Neuron (in vitro differentiated cells): Measurements from ENCODE around the gene SHBG.
"Not testable (repeated sequence)": the region's sequence is repeated elsewhere in the genome, so short reads cannot be mapped to it uniquely, and the experiment has no call there.

Experiments used
- H2AFZ ChIP-seq: one replicate; pipeline ENCODE4 v1.6.1; 2013; ENCODE audit warnings: low read depth, mild to moderate bottlenecking, inconsistent platforms, low read length, moderate library complexity
- H3K27me3 ChIP-seq: one replicate; pipeline ENCODE4 v1.6.1; 2013; ENCODE audit warnings: low read length; ENCODE audit not compliant: insufficient read depth
- H3K36me3 ChIP-seq: one replicate; pipeline ENCODE4 v1.6.1; 2013; ENCODE audit warnings: low read length; ENCODE audit not compliant: insufficient read depth
- H3K4me1 ChIP-seq: one replicate; pipeline ENCODE4 v1.6.1; 2013; ENCODE audit warnings: low read length; ENCODE audit not compliant: insufficient read depth
- H3K4me3 ChIP-seq: 2 replicates; pipeline ENCODE4 v1.5.1; 2013; ENCODE audit warnings: mild to moderate bottlenecking, low read length, moderate library complexity
- H3K9me3 ChIP-seq: one replicate; pipeline ENCODE4 v1.6.1; 2013; ENCODE audit warnings: low read length

SHBG gene

DNA sequence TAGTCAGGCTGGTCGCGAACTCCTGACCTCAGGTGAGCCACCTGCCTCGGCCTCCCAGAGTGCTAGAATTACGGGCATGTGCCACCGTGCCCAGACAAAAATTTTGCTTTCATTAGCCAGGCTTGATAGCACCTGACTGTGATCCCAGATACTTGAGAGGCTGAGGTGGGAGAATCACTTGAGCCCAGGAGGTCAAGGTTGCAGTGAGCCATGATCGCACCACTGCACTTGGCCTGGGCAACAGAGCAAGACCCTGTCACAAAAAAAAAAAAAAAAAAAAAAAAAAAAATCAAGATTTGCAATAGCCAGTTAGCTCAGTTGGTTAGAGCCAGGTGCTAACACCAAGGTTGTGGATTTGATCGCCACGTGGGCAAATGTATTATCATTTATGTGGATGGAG is 9.1 kb upstream of the SHBG start:
- H2AFZ ChIP-seq = no peak overlapping the region
- no peaks in the 10 kb centered on the region for H3K4me1 ChIP-seq
- H3K4me3 ChIP-seq = no peak overlapping the region
- H3K36me3 ChIP-seq = peaks cover 2% of the 10 kb centered on the region
- no peaks in the 10 kb centered on the region for H3K27me3 ChIP-seq
- no peaks in the 10 kb centered on the region for H3K9me3 ChIP-seq

DNA sequence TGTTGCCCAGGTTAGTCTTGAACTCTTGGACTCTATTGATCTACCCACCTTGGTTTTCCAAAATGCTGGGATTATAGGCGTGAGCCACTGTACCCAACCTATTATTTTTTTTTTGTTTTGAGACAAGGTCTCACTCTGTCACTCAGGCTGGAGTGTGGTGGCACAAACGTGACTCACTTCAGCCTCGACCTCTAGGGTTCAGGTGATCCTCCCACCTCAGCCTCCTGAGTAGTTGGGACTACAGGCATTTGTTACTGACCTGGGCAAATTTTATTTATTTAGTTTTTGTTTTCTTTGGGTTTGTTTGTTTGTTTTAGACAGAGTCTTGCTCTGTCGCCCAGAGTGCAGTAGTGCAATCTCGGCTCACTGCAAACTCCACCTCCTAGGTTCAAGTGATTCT is 6.3 kb upstream of the SHBG start:
- Histone ChIP-seq H3K27me3 (no peaks in the 10 kb centered on the region), H3K4me1 (peaks cover 11% of the 10 kb centered on the region)

DNA sequence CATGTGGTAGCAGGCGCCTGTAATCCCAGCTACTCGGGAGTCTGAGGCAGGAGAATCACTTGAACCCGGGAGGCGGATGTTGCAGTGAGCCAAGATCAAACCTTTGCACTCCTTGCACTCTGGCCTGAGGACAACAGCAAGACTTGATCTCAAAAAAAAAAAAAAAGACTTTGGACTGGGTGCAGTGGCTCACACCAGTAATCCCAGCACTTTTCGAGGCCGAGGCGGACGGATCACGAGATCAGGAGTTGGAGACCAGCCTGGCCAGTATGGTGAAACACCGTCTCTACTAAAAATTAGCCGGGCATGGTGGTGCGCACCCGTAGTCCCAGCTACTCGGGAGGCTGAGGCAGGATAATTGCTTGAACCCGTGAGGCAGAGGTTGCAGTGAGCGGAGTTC is 4.2 kb upstream of the SHBG start:
- not testable (repeated sequence) for H3K36me3 ChIP-seq, H3K27me3 ChIP-seq, H3K9me3 ChIP-seq, H2AFZ ChIP-seq, H3K4me3 ChIP-seq
- H3K4me1 ChIP-seq = peaks cover 17% of the 10 kb centered on the region

More for the DNA sequence above, 6.3 kb upstream of the SHBG start:
- H2AFZ ChIP-seq = no peak overlapping the region
- peaks cover 8% of the 10 kb centered on the region for H3K36me3 ChIP-seq
- H3K9me3 ChIP-seq = no peaks in the 10 kb centered on the region
- H3K4me3 ChIP-seq = no peak overlapping the region

DNA sequence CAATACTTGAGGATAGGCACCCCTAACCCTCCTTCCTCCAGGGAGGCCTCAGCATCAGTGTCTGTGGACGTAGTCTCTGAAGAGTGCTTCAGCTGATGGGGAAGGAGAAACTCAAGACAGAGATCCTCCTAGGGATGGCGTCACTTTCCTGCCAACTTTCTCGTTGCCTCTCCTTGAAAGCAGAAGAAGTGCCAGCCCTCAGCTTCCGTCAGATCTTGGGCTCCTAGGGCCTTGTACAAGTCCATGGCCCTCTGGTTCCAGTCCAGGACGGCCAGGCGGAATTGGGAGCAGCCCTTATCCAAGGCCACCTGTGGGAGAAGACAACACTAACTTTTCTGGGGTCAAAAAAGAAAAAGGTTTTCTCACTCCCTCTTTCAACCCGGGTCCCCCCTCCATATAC is 3.6 kb upstream of the SHBG start:
- Histone ChIP-seq H2AFZ (no peak overlapping the region), H3K4me3 (peak overlapping the region; percentile 86), H3K9me3 (no peaks in the 10 kb centered on the region), H3K36me3 (peaks cover 8% of the 10 kb centered on the region), H3K27me3 (no peaks in the 10 kb centered on the region), H3K4me1 (peaks cover 17% of the 10 kb centered on the region)

DNA sequence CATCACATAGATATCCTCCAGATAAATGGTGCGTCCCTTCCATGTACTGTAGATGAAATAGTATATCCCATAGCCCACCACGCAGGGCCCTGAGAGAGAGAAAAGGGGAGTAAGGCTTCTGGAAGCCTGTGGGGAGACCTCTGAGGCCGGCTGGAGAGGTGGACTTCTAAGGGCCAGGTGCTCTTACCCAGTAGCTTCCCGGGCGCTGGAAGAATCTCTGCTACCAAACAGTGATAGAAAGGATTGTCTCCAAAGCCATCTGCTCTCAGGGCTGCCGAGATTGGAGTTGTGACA is 3.0 kb upstream of the SHBG start:
- Histone ChIP-seq H3K4me1 (peaks cover 17% of the 10 kb centered on the region), H3K4me3 (peak overlapping the region; percentile 86), H3K36me3 (peaks cover 8% of the 10 kb centered on the region)

DNA sequence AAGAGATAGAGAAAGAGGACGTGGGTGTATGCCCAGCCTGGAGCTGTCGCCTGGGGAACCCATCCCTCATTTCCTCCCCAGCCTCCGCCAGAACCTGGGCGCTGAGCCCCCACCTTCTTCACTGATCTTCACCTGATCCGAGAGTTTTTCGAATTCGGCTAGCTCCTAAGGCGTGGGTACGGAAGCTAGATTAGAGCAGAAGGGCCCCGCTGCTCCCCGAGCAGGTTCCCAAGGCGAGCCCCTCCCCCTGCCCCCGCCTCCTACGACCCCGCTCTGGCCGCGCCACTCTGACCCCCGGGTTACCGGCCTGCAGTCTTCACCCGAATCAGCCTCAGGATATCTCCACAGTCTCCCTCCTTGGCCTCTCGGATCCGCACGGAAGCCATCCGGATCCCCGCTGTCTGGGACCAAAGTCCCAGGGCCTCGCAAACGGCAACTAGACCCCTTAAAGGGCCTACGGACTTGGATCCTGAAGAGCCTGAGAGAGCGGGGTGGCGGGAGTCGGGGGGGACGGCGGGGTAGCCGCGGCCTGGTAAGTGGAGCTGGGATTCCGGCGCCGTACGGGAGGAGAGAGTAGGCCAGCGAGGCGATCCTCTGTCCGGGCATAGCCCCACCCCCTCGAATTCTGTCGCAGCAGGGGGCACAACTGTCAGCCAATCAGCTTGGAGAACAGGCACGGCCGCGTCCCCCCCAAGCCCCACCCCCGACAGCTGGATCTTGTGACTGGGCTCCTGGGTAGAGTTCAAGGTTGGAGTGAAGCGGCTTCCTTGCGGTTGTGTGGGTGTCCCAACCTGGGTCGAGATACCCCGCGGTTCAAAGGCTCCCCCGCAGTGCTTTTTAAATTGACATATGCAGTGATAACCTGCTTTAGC is 2.4 kb upstream of the SHBG start, which contains the start of gene SAT2:
TSS of gene SAT2 (minus strand) at position 572 of the 872 bp plus-strand sequence. CDS start at position 386, 186 bp downstream.
- Histone ChIP-seq H3K36me3 (peaks cover 8% of the 10 kb centered on the region), H3K9me3 (no peaks in the 10 kb centered on the region), H3K27me3 (no peaks in the 10 kb centered on the region), H3K4me3 (peak within 1 kb of the TSS; percentile 86), H2AFZ (peak within 1 kb of the TSS; percentile 83), H3K4me1 (peaks cover 17% of the 10 kb centered on the region)

More for the DNA sequence above, 3.0 kb upstream of the SHBG start:
- H2AFZ ChIP-seq = peak overlapping the region; percentile 83
- H3K27me3 ChIP-seq = no peaks in the 10 kb centered on the region
- no peaks in the 10 kb centered on the region for H3K9me3 ChIP-seq

DNA sequence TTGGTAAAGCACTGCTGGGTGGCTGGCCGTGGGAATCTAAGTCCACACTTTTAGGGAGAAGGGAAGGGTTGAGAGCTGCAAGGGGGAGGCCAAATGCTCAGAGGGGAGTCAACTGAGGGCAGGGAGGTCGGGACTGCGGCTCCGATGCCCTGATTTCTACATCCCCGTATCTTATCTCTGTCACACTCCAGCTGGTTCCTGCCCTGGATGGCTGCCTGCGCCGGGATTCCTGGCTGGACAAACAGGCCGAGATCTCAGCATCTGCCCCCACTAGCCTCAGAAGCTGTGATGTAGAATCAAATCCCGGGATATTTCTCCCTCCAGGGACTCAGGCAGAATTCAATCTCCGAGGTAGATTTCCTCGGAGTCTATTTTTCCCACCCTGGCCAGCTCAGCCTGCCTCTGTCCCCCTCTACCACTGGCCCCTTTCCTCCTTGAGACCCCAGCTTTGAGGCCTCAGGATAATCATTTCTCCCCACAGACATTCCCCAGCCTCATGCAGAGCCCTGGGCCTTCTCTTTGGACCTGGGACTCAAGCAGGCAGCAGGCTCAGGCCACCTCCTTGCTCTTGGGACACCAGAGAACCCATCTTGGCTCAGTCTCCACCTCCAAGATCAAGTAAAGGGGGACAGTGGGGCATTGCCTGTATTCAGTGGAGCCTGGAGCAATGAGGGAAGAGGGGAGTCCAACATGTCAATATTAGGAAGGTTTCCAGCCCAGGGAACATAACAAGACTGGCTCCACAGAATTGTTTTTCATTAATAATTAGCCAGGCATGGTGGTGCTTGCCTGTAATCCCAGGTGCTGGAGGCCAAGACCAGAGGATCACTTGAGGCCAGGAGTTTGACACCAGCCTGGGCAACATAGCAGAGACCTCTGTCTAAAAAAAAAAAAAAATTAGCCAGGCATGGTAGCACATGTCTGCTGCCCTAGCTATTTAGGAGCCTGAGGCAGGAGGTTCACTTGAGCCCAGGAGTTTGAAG is 1.8 kb downstream of the SHBG start:
- Histone ChIP-seq H3K36me3 (no peaks in the 10 kb centered on the region), H3K4me3 (no peak overlapping the region), H2AFZ (no peak overlapping the region), H3K4me1 (peaks cover 18% of the 10 kb centered on the region), H3K9me3 (no peaks in the 10 kb centered on the region), H3K27me3 (no peaks in the 10 kb centered on the region)

DNA sequence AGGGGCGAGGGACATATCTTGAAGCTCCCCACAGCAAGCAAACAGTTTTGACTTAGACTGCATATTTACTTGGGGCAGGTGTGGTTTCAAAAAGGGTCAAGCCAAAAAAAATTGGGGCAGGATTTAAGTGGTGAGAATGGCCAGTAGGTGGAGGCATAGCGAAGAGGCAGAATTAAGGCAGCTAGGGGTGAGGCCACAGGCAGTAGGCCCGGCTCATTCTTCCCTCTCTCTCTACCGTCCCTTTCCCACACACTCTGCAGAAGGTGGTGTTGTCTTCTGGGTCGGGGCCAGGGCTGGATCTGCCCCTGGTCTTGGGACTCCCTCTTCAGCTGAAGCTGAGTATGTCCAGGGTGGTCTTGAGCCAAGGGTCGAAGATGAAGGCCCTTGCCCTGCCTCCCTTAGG is 2.6 kb downstream of the SHBG start:
- peaks cover 16% of the 10 kb centered on the region for H3K4me1 ChIP-seq
- H3K4me3 ChIP-seq = no peak overlapping the region
- H3K36me3 ChIP-seq = no peaks in the 10 kb centered on the region
- H3K27me3 ChIP-seq = no peaks in the 10 kb centered on the region
- H2AFZ ChIP-seq = no peak overlapping the region
- no peaks in the 10 kb centered on the region for H3K9me3 ChIP-seq

DNA sequence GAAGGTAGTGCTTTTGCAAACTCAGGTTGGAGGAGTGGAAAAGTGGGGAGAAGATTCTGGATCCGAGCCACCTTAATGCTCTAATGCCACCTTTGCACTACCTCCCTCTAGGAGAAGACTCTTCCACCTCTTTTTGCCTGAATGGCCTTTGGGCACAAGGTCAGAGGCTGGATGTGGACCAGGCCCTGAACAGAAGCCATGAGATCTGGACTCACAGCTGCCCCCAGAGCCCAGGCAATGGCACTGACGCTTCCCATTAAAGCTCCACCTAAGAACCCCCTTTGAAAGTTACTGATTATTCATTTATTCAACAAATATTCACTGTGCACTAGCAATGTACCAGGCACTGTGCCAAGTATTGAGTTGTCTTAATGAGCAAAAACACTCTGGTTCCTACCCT is 3.2 kb downstream of the SHBG start:
- H3K4me3 ChIP-seq = no peak overlapping the region
- H3K9me3 ChIP-seq = no peaks in the 10 kb centered on the region
- H2AFZ ChIP-seq = no peak overlapping the region

DNA sequence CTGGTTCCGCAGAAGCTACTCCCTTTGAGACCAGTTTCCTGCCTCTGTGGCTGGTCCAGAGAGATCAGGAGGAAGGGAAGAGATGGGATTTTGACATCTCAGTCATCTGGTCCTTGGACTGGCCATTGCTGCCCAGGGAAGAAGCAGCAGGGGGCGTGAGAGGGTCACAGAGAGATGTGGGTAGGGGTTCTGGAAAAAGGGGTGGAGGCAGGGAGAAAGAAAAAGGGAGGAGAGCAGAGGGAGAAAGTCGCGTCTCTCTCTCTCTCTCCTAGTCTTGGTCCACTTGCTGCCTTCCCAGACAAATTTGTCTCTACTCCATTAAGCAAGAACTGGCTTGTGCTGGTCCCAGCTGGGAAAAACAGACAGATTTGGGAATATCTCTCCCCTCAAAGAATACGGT is 4.4 kb downstream of the SHBG start:
- Histone ChIP-seq H3K4me1 (peaks cover 14% of the 10 kb centered on the region), H3K27me3 (no peaks in the 10 kb centered on the region)

More for the DNA sequence above, 3.2 kb downstream of the SHBG start:
- Histone ChIP-seq H3K27me3 (no peaks in the 10 kb centered on the region), H3K36me3 (no peaks in the 10 kb centered on the region), H3K4me1 (peaks cover 14% of the 10 kb centered on the region)

DNA sequence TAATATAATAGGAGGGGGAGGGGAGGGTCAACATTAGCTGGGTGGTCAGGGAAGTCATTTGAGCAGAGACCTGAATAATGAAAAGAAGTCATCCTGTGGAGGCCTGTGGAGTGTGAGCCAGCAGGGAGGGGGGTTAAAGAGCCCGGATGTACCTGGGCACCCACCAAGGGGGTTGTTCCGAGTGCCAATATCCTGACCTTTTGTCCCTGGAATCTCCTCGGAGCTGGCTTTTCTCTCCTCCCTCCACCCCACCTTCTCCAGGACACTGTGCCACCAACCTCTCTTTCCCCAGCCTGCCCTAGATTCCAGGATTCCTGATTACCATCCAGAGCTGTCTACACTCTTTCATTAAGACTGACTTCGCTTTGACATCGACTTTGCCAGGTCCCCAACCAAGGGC is 6.2 kb downstream of the SHBG start:
- no peak overlapping the region for H3K4me3 ChIP-seq
- H3K27me3 ChIP-seq = no peaks in the 10 kb centered on the region
- no peak overlapping the region for H2AFZ ChIP-seq
- no peaks in the 10 kb centered on the region for H3K36me3 ChIP-seq
- H3K9me3 ChIP-seq = no peaks in the 10 kb centered on the region
- peaks cover 7% of the 10 kb centered on the region for H3K4me1 ChIP-seq

More for the DNA sequence above, 4.4 kb downstream of the SHBG start:
- Histone ChIP-seq H3K36me3 (no peaks in the 10 kb centered on the region), H3K9me3 (no peaks in the 10 kb centered on the region), H2AFZ (no peak overlapping the region), H3K4me3 (no peak overlapping the region)

DNA sequence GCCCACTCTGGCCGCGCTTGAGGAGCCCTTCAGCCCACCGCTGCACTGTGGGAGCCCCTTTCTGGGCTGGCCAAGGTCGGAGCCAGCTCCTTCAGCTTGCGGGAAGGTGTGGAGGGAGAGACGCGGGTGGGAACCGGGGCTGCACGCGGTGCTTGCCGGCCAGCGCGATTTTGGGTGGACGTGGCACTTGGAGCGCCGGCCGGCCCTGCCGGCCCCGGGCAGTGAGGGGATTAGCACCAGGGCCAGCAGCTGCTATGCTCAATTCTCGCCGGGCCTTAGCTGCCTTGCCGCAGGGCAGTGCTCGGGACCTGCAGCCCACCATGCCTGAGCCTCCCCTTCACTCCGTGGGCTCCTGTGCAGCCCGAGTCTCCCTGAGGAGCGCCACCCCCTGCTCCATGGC is 10.8 kb downstream of the SHBG start:
- Histone ChIP-seq H3K27me3 (no peaks in the 10 kb centered on the region), H3K36me3 (no peaks in the 10 kb centered on the region), H3K4me1 (peaks cover 7% of the 10 kb centered on the region), H2AFZ (no peak overlapping the region), H3K9me3 (no peaks in the 10 kb centered on the region), H3K4me3 (no peak overlapping the region)

DNA sequence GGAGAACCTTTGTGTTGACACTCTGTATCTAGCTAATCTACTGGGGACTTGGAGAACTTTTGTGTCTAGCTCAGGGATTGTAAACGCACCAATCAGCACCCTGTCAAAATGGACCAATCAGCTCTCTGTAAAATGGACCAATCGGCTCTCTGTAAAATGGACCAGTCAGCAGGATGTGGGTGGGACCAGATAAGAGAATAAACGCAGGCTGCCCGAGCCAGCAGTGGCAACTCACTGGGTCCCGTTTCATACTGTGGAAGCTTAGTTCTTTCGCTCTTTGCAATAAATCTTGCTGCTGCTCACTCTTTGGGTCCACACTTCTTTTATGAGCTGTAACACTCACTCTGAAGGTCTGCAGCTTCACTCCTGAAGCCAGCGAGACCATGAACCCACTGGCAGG is 11.7 kb downstream of the SHBG start:
- H3K4me1 ChIP-seq, H3K9me3 ChIP-seq, H3K36me3 ChIP-seq, H3K4me3 ChIP-seq, H2AFZ ChIP-seq, H3K27me3 ChIP-seq: not testable (repeated sequence)
